H1 (cell line): Measurements from ENCODE around the gene MICA. TPM values are rescaled to one million over a fixed set of nuclear protein-coding genes. Genes with fewer than 3 reads are reported as not detected.

Experiments
- CTCF ChIA-PET: fragments of 300-600 bp; sonication (Branson Sonifier 250); formaldehyde crosslinking; loops from one replicate; lab custom pipeline; 2021; ENCODE audit not compliant: partially characterized antibody; lab: Charles Lee
- POLR2A ChIA-PET: fragments of 300-600 bp; sonication (Branson Sonifier 250); formaldehyde crosslinking; loops from one replicate; lab custom pipeline; 2021; ENCODE audit warnings: inconsistent platforms; ENCODE audit not compliant: partially characterized antibody; lab: Charles Lee
- DNase-seq, 2 experiments: peaks; one replicate each; pipeline versions ENCODE4 v3.0.0 to v3.0.0-alpha.2; 2010 to 2022; ENCODE audit warnings: low spot score in 2 of 2, low read depth in 1 of 2, mixed read lengths in 1 of 2
- FAIRE-seq: peaks from 2 replicates; lab custom pipeline; 2011; peaks lifted over from hg19 to GRCh38; lab: Jason Lieb, UNC
- H2AFZ ChIP-seq: 2 replicates; pipeline ENCODE4 v1.8.1; 2012; ENCODE audit warnings: low read length, inconsistent platforms
- H2AK5ac ChIP-seq: 2 replicates; pipeline ENCODE4 v1.6.1; 2013; ENCODE audit warnings: low read depth, low read length
- H2BK120ac ChIP-seq: replicated peaks from 2 replicates; pipeline ENCODE3; 2013; ENCODE audit warnings: low read depth, low read length, inconsistent platforms
- H2BK12ac ChIP-seq: 2 replicates; pipeline ENCODE4 v1.6.1; 2013; ENCODE audit warnings: low read depth, low read length
- H2BK15ac ChIP-seq: 2 replicates; pipeline ENCODE4 v1.6.1; 2013; ENCODE audit warnings: low read length
- H2BK20ac ChIP-seq: 2 replicates; pipeline ENCODE4 v1.6.1; 2013; ENCODE audit warnings: low read length
- H2BK5ac ChIP-seq: 2 replicates; pipeline ENCODE4 v1.6.1; 2013; ENCODE audit warnings: low read depth, low read length
- H3K14ac ChIP-seq: 2 replicates; pipeline ENCODE4 v1.6.1; 2013; ENCODE audit warnings: inconsistent platforms; ENCODE audit not compliant: insufficient read length
- H3K18ac ChIP-seq: 2 replicates; pipeline ENCODE4 v1.6.1; 2013; ENCODE audit warnings: low read length; ENCODE audit errors: extremely low read depth
- H3K23ac ChIP-seq: 2 replicates; pipeline ENCODE4 v1.6.1; 2013; ENCODE audit warnings: inconsistent platforms; ENCODE audit not compliant: insufficient read length
- H3K23me2 ChIP-seq: 2 replicates; pipeline ENCODE4 v1.6.1; 2013; ENCODE audit warnings: low read depth, low read length
- H3K27ac ChIP-seq: 2 replicates; pipeline ENCODE4 v1.6.1; 2011; ENCODE audit warnings: low read depth, low read length, inconsistent platforms
- H3K27me3 ChIP-seq, 4 experiments: replicated peaks in 1 of 4; 1 replicate in 1 of 4; 2 replicates in 3 of 4; pipeline versions ENCODE4 v1.6.1 to v1.8.1; 2011 to 2013; ENCODE audit warnings: low read length in 3 of 4, mild to moderate bottlenecking in 3 of 4, inconsistent platforms in 2 of 4, mixed read lengths in 2 of 4, moderate library complexity in 1 of 4; ENCODE audit not compliant: control insufficient read depth in 3 of 4, insufficient read depth in 3 of 4; ENCODE audit errors: extremely low read depth in 1 of 4
- H3K36me3 ChIP-seq, 4 experiments: 2 replicates each; pipeline versions ENCODE4 v1.6.1 to v1.8.1; 2011 to 2013; ENCODE audit warnings: mild to moderate bottlenecking in 4 of 4, low read length in 3 of 4, moderate library complexity in 2 of 4, control low read depth in 1 of 4, inconsistent platforms in 1 of 4; ENCODE audit not compliant: insufficient read depth in 4 of 4, control insufficient read depth in 2 of 4
- H3K4ac ChIP-seq: replicated peaks from 2 replicates; pipeline ENCODE3; 2013; ENCODE audit warnings: low read length, low read depth, mixed read lengths, inconsistent platforms; ENCODE audit not compliant: insufficient read length
- H3K4me1 ChIP-seq, 4 experiments: replicated peaks in 1 of 4; 1 replicate in 1 of 4; 2 replicates in 3 of 4; pipeline versions ENCODE4 v1.6.1 to v1.8.1; 2011 to 2013; ENCODE audit warnings: low read length in 3 of 4, inconsistent platforms in 2 of 4, mixed read lengths in 1 of 4; ENCODE audit not compliant: insufficient read depth in 4 of 4, control insufficient read depth in 3 of 4
- H3K4me2 ChIP-seq, 2 experiments: 2 replicates each; pipeline versions ENCODE4 v1.6.1 to v1.8.1; 2011 to 2013; ENCODE audit warnings: low read depth in 2 of 2, low read length in 2 of 2, control low read depth in 1 of 2, inconsistent platforms in 1 of 2, mild to moderate bottlenecking in 1 of 2; ENCODE audit not compliant: insufficient read depth in 1 of 2
- H3K4me3 ChIP-seq, 4 experiments: fragments of 200-600, 300-600 bp in 1 of 4; sonication (generic), shearing (Covaris generic), sonication (Bioruptor Twin) in 1 of 4; 2 replicates each; pipeline versions ENCODE4 v1.5.1 to v1.8.1; 2011 to 2016; ENCODE audit warnings: low read length in 4 of 4, low read depth in 3 of 4, control low read depth in 2 of 4, inconsistent platforms in 2 of 4, mild to moderate bottlenecking in 2 of 4, mixed read lengths in 1 of 4, moderate library complexity in 1 of 4; ENCODE audit not compliant: insufficient read depth in 2 of 4; ENCODE audit errors: extremely low read depth in 1 of 4
- H3K56ac ChIP-seq: replicated peaks from 2 replicates; pipeline ENCODE3; 2013; ENCODE audit warnings: low read depth, mild to moderate bottlenecking, mixed read lengths, low read length, inconsistent platforms; ENCODE audit not compliant: insufficient read length
- H3K79me1 ChIP-seq: 2 replicates; pipeline ENCODE4 v1.6.1; 2013; ENCODE audit warnings: low read depth, low read length, control low read depth
- H3K79me2 ChIP-seq, 2 experiments: 2 replicates each; pipeline versions ENCODE4 v1.6.1 to v1.8.1; 2012 to 2013; ENCODE audit warnings: low read length in 2 of 2, mild to moderate bottlenecking in 2 of 2, inconsistent platforms in 1 of 2; ENCODE audit not compliant: insufficient read depth in 2 of 2, control insufficient read depth in 1 of 2
- H3K9ac ChIP-seq, 4 experiments: replicated peaks in 1 of 4; 1 replicate in 1 of 4; 2 replicates in 3 of 4; pipeline versions ENCODE4 v1.6.1 to v1.8.1; 2011 to 2013; ENCODE audit warnings: low read depth in 3 of 4, low read length in 3 of 4, control low read depth in 2 of 4, mild to moderate bottlenecking in 2 of 4, moderate library complexity in 2 of 4, inconsistent platforms in 1 of 4; ENCODE audit errors: extremely low read depth in 1 of 4
- H3K9me3 ChIP-seq, 2 experiments: 2 replicates each; pipeline versions ENCODE4 v1.6.1 to v1.8.1; 2012 to 2013; ENCODE audit warnings: mild to moderate bottlenecking in 2 of 2, moderate library complexity in 2 of 2, control low read depth in 1 of 2, inconsistent platforms in 1 of 2, low read depth in 1 of 2, low read length in 1 of 2, mixed read lengths in 1 of 2; ENCODE audit not compliant: insufficient read depth in 2 of 2
- H4K20me1 ChIP-seq, 2 experiments: replicated peaks in 1 of 2; 2 replicates each; pipeline versions ENCODE3 to v1.8.1; 2011 to 2013; ENCODE audit warnings: inconsistent platforms in 2 of 2, low read length in 2 of 2, mild to moderate bottlenecking in 1 of 2; ENCODE audit not compliant: insufficient read depth in 2 of 2, control insufficient read depth in 1 of 2
- H4K5ac ChIP-seq: 2 replicates; pipeline ENCODE4 v1.6.1; 2013; ENCODE audit warnings: low read length, low read depth, mixed read lengths, inconsistent platforms; ENCODE audit not compliant: insufficient read length
- H4K8ac ChIP-seq: 2 replicates; pipeline ENCODE4 v1.8.0; 2013; ENCODE audit warnings: mild to moderate bottlenecking, moderate library complexity, low read length, inconsistent platforms; ENCODE audit not compliant: insufficient read depth; ENCODE audit errors: extremely low read depth
- H4K91ac ChIP-seq: replicated peaks from 2 replicates; pipeline ENCODE3; 2013; ENCODE audit warnings: low read length, mixed read lengths, inconsistent platforms; ENCODE audit not compliant: insufficient read length
- GTF2F1 ChIP-seq: IDR thresholded peaks from 2 replicates; pipeline ENCODE4 v1.6.1; 2012; ENCODE audit warnings: low read depth, low read length, improper control_type of control experiment, borderline replicate concordance
- HDAC2 ChIP-seq, 2 experiments: fragments of 300-600 bp in 1 of 2; sonication (generic) in 1 of 2; IDR thresholded peaks; 2 replicates each; pipeline ENCODE4 v1.6.1; 2011 to 2012; ENCODE audit warnings: low read depth in 2 of 2, low read length in 2 of 2, mild to moderate bottlenecking in 2 of 2, moderate library complexity in 2 of 2, borderline replicate concordance in 1 of 2, inconsistent platforms in 1 of 2
- KDM1A ChIP-seq: fragments of 200-600, 300-600 bp; sonication (generic); IDR thresholded peaks from 2 replicates; pipeline ENCODE4 v1.7.1; 2016; ENCODE audit warnings: mild to moderate bottlenecking, low read length, borderline replicate concordance
- TCF12 ChIP-seq: IDR thresholded peaks from 2 replicates; pipeline ENCODE4 v1.6.1; 2011; ENCODE audit warnings: low read depth, mild to moderate bottlenecking, low read length
- WGBS, 2 experiments: shearing (Covaris generic) in 1 of 2; methylation state at CpG; one replicate each; pipeline versions ENCODE4 v1.1.6 to v1.1.7; 2013 to 2015; ENCODE audit warnings: low lambda C conversion rate in 2 of 2, mixed read lengths in 2 of 2, inconsistent platforms in 1 of 2, low coverage in 1 of 2, missing lambda C conversion rate in 1 of 2; ENCODE audit not compliant: insufficient replicate concordance in 2 of 2, insufficient coverage in 1 of 2, insufficient read length in 1 of 2; ENCODE audit errors: extremely low coverage in 1 of 2, missing lambda C conversion rate in 1 of 2; 5-methylcytosine and 5-hydroxymethylcytosine counted together
- polyA plus RNA-seq, 7 experiments: library from polyadenylated mRNA; depleted of rRNA in 3 of 7; stranded (reverse) in 5 of 7; unstranded in 2 of 7; fragments of >200 nt in 5 of 7; fragments of 200-250 nt in 2 of 7; gene quantifications; 1 replicate in 5 of 7; 2 replicates in 1 of 7; 4 replicates in 1 of 7; pipeline versions ENCODE4 v1.2.1 to v1.2.3, GENCODE V29; 2011 to 2013; ENCODE audit warnings: missing spikeins in 2 of 7, mixed read lengths in 2 of 7
- total RNA-seq: library from RNA; stranded (reverse); fragmentation: NEBNext Ultra II Directional; extraction: Animal tissue kit (Norgen Biotek cat#: 25700); gene quantifications from 2 replicates; pipeline ENCODE4 v1.2.1, GENCODE V29; 2021

Gene MICA
- total and polyA plus RNA-seq, 2 of the 8 experiments (the other 6 are each of a cell fraction or from before 2014, with no cell fraction given) = 12.5 to 16.3 TPM

DNA sequence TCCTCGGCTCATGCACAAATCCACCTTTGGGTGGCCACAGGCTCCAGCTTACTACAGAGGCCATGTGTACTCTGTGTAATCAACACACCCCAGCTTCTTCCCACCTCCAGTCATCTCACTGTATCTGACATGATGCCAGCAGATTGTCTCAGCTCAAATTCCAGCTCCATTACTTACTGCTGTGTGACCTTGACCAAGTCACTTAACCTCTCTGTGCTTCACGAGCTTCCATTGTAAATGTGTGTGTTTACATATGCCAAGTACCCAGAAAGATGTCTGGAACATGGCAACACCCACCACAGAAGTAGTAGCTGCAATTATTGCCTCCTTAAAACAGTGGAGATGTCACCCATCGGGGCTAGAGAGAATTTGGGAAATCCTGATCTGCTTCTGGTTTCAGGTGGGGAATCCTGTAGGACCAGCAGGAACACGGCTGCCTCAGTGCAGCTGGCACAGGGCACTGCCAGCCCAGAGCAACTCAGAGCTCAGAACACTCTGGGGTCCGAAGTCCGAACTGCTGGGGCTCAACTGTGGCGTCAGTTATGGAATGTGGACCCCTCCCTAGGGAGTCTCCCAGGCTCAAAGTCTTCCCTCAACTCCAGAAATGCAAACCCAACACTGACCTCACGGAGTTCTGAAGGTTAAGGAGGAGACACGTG is 25.2 kb upstream of the MICA start:
- Histone ChIP-seq H2BK5ac (no peak overlapping the region), H2BK12ac (no peak overlapping the region), H4K5ac (no peak overlapping the region), H3K56ac (no peak overlapping the region), H4K20me1 (no peaks in the 10 kb centered on the region), H2BK15ac (no peak overlapping the region), H3K79me2 (no peaks in the 10 kb centered on the region), H3K79me1 (no peaks in the 10 kb centered on the region), H3K14ac (no peak overlapping the region), H2AFZ (no peak overlapping the region), H4K8ac (no peak overlapping the region), H4K91ac (no peak overlapping the region), H2BK20ac (no peak overlapping the region), H3K9me3 (peaks cover 0 to 2% of the 10 kb centered on the region in 2 experiments; a peak in 1 of 4 replicates), H3K36me3 (no peaks in the 10 kb centered on the region), H3K27me3 (peaks cover 0 to 3% (median 0%) of the 10 kb centered on the region in 4 experiments; a peak in 1 of 7 replicates), H3K4me2 (no peak overlapping the region), H3K4me1 (no peaks in the 10 kb centered on the region), H3K4me3 (no peak overlapping the region), H3K4ac (no peak overlapping the region), H3K27ac (no peak overlapping the region), H3K23ac (no peak overlapping the region), H3K18ac (no peak overlapping the region), H3K23me2 (no peaks in the 10 kb centered on the region), H2BK120ac (no peak overlapping the region), H2AK5ac (no peak overlapping the region), H3K9ac (no peak overlapping the region)
- FAIRE-seq (no peak), DNase-seq (no peak)
- WGBS, 2 experiments = 79% methylated on average over 9 of the region's 9 CpGs; no CpG with 5 or more reads in 1 of the 2 experiments
- TF ChIP-seq GTF2F1 (no peak), KDM1A (peak; percentile 97), TCF12 (no peak), HDAC2 (IDR thresholded peaks at IDR 0.05; ENCODE audit: borderline replicate concordance in 1 of 2, low read depth in 2 of 2, low read length in 2 of 2) (peak in 1 of 2 experiments; percentile 86; a peak in 2 of 4 replicates)
- CTCF ChIA-PET = interaction anchor here (0.8 to 2.1 kb wide), 8 partner anchors 11 to 248 kb away, joined by 3 to 9 read pairs (median 4); no protein-coding TSS in a partner anchor
- POLR2A ChIA-PET = interaction anchor here (0.6 to 0.7 kb wide), 2 partner anchors 25 to 206 kb away, joined by 3 read pairs; partner anchors contain the start of gene MICA
